Activated naive CD4-positive, alpha-beta T cell treated with anti-CD3 and anti-CD28 coated beads for 36 hours (primary cell): ENCODE results near the gene PCDHGA12. TPM values are rescaled to one million over a fixed set of nuclear protein-coding genes. Genes with fewer than 3 reads are reported as not detected.
A peak's percentile ranks its signal among the peaks of the same experiment; 100 is the strongest.
"Not testable (repeated sequence)": the region's sequence is repeated elsewhere in the genome, so short reads cannot be mapped to it uniquely, and the experiment has no call there.

Experiments used
- CTCF ChIA-PET: fragments of 350-600 bp; sonication (Branson Sonifier 250); formaldehyde crosslinking; loops from one replicate; lab custom pipeline; 2021; ENCODE audit warnings: antibody characterized with exemption; lab: Charles Lee
- DNase-seq: peaks from one replicate; pipeline ENCODE4 v3.0.0-alpha.2; 2020
- H3K27ac Mint-ChIP-seq: one replicate; pipeline ENCODE4 v1.8.0; 2021; ENCODE audit warnings: mild to moderate bottlenecking, mixed read lengths
- H3K27me3 Mint-ChIP-seq: one replicate; pipeline ENCODE4 v1.8.0; 2021; ENCODE audit warnings: low read depth, mixed read lengths
- H3K36me3 Mint-ChIP-seq: one replicate; pipeline ENCODE4 v1.8.0; 2021; ENCODE audit warnings: low read depth, mixed read lengths
- H3K4me1 Mint-ChIP-seq: one replicate; pipeline ENCODE4 v1.8.0; 2021; ENCODE audit warnings: low read depth, mixed read lengths
- H3K4me3 Mint-ChIP-seq: one replicate; pipeline ENCODE4 v1.8.0; 2021; ENCODE audit warnings: mild to moderate bottlenecking, moderate library complexity, mixed read lengths
- H3K9me3 Mint-ChIP-seq: one replicate; pipeline ENCODE4 v1.8.0; 2021; ENCODE audit warnings: mixed read lengths
- intact Hi-C: fragments of 100-400 bp; cut with micrococcal nuclease; formaldehyde crosslinking; loops from one replicate; pipeline ENCODE4 v1.15.1; 2023
- total RNA-seq, 2 experiments: library from RNA; stranded (reverse); gene quantifications; one replicate each; pipeline ENCODE4 v1.2.3, GENCODE V29; 2021

The PCDHGA12 gene
- not detected for total RNA-seq

DNA sequence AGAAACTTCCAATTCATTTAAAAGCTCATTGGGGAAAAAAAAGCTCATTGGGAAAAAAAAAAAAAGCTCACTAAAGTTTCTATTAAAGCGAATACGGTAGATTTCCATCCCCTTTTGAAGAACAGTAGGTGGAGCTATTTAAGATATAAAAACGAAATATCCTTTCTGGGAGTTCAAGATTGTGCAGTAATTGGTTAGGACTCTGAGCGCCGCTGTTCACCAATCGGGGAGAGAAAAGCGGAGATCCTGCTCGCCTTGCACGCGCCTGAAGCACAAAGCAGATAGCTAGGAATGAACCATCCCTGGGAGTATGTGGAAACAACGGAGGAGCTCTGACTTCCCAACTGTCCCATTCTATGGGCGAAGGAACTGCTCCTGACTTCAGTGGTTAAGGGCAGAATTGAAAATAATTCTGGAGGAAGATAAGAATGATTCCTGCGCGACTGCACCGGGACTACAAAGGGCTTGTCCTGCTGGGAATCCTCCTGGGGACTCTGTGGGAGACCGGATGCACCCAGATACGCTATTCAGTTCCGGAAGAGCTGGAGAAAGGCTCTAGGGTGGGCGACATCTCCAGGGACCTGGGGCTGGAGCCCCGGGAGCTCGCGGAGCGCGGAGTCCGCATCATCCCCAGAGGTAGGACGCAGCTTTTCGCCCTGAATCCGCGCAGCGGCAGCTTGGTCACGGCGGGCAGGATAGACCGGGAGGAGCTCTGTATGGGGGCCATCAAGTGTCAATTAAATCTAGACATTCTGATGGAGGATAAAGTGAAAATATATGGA lies at the start of gene PCDHGA12:
Gene PCDHGA12, plus strand, starts transcription at position 176 of the 782 bp plus-strand sequence. Its CDS starts 253 bp downstream, at position 429.
- H3K27me3 Mint-ChIP-seq: peaks cover 54% of the 10 kb centered on the region
- peaks cover 22% of the 10 kb centered on the region for H3K36me3 Mint-ChIP-seq
- H3K27ac Mint-ChIP-seq: no peak within 1 kb of the TSS
- H3K9me3 Mint-ChIP-seq: peaks cover 21% of the 10 kb centered on the region
- peak; percentile 65 for DNase-seq
- H3K4me3 Mint-ChIP-seq: peak within 1 kb of the TSS; percentile 53
- CTCF ChIA-PET: interaction anchor here (0.6 to 2.6 kb wide), 32 partner anchors 9 to 737 kb away, joined by 3 to 14 read pairs (median 4); partner anchors contain the start of genes PCDHB16, PCDHGA10, PCDHGA11 and PCDHGB3
- intact Hi-C loops: loop anchor here (1.0 to 2.0 kb wide), 4 partner anchors 14 to 128 kb away; partner anchors contain the start of gene PCDHGB7
- H3K4me1 Mint-ChIP-seq: peaks cover 15% of the 10 kb centered on the region

DNA sequence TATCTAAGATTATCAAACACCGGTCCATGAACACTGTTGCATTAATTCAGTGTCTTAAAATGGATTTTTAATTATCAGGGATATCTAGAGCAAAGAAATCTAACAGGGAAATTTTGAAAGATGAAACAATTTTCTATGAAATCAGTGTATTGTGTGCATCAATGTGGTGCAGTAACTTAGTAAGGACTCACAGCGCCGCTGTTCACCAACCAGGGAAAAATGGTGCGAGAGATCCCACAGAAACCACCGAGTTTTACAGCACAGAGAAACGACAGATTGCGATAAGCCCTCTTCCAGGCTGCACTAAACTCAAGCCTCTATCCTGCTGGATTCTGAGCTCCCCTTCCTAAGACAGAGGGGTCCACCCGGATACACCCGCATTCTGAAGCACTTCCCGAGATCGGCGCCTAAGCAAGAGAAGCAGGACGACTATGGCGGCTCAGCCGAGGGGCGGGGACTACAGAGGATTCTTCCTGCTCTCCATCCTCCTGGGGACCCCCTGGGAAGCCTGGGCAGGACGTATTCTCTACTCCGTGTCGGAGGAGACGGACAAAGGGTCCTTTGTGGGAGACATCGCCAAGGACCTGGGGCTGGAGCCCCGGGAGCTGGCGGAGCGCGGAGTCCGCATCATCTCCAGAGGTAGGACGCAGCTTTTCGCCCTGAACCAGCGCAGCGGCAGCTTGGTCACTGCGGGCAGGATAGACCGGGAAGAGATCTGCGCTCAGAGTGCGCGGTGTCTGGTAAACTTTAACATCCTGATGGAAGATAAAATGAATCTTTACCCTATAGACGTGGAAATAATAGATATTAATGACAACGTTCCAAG lies 47.6 kb upstream of the PCDHGA12 start, which contains the start of gene PCDHGA7:
Gene PCDHGA7, plus strand, starts transcription at position 274 of the 826 bp plus-strand sequence. Its CDS starts 158 bp downstream, at position 432.
- peaks cover 66% of the 10 kb centered on the region for H3K27me3 Mint-ChIP-seq
- peaks cover 9% of the 10 kb centered on the region for H3K36me3 Mint-ChIP-seq
- no peak within 1 kb of the TSS for H3K27ac Mint-ChIP-seq
- no peak for DNase-seq
- intact Hi-C loops: no loop called here
- CTCF ChIA-PET: no interaction called here
- no peaks in the 10 kb centered on the region for H3K4me1 Mint-ChIP-seq
- peaks cover 15% of the 10 kb centered on the region for H3K9me3 Mint-ChIP-seq
- peak within 1 kb of the TSS; percentile 66 for H3K4me3 Mint-ChIP-seq

DNA sequence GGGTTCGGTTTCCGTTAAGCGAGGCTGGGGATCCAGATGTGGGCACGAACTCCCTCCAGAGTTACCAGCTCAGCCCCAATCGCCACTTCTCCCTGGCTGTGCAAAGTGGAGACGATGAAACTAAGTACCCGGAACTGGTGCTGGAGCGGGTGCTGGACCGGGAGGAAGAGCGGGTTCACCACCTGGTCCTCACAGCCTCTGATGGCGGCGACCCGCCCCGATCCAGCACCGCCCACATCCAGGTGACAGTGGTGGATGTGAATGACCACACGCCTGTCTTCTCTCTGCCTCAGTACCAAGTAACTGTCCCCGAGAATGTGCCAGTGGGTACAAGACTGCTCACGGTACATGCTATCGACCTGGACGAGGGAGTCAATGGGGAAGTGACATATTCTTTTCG lies 47.0 kb upstream of the PCDHGA12 start:
- peaks cover 69% of the 10 kb centered on the region for H3K27me3 Mint-ChIP-seq
- no peak overlapping the region for H3K4me3 Mint-ChIP-seq
- no peak overlapping the region for H3K27ac Mint-ChIP-seq
- H3K36me3 Mint-ChIP-seq: peaks cover 7% of the 10 kb centered on the region
- intact Hi-C loops: no loop called here
- no peak for DNase-seq
- CTCF ChIA-PET: no interaction called here
- H3K9me3 Mint-ChIP-seq: peaks cover 16% of the 10 kb centered on the region
- H3K4me1 Mint-ChIP-seq: no peaks in the 10 kb centered on the region

DNA sequence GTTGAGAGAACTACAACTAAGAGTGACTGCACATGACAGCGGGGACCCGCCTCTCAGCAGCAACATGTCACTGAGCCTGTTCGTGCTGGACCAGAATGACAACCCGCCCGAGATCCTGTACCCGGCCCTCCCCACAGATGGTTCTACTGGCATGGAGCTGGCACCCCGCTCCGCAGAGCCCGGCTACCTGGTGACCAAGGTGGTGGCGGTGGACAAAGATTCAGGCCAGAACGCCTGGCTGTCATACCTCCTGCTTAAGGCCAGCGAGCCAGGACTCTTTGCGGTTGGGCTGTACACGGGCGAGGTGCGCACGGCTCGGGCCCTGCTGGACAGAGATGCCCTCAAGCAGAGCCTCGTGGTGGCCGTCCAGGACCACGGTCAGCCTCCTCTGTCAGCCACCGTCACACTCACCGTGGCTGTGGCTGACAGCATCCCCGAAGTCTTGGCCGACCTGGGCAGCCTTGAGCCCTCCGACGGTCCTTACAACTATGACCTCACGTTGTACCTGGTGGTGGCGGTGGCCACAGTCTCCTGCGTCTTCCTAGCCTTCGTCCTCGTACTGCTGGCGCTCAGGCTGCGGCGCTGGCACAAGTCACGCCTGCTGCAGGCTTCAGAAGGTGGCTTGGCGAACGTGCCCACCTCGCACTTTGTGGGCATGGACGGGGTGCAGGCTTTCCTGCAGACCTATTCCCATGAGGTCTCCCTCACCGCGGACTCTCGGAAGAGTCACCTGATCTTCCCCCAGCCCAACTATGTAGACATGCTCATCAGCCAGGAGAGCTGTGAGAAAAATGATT lies 45.6 kb upstream of the PCDHGA12 start:
- Mint-ChIP-seq H3K4me1 (no peaks in the 10 kb centered on the region), H3K36me3 (peaks cover 10% of the 10 kb centered on the region), H3K9me3 (peaks cover 21% of the 10 kb centered on the region), H3K27ac (no peak overlapping the region), H3K27me3 (peaks cover 73% of the 10 kb centered on the region), H3K4me3 (no peak overlapping the region)
- CTCF ChIA-PET: interaction anchor here (0.9 kb wide), 1 partner anchor 36 kb away, joined by 4 read pairs; the partner anchor contains the start of gene PCDHGA11
- intact Hi-C loops: no loop called here
- no peak for DNase-seq

DNA sequence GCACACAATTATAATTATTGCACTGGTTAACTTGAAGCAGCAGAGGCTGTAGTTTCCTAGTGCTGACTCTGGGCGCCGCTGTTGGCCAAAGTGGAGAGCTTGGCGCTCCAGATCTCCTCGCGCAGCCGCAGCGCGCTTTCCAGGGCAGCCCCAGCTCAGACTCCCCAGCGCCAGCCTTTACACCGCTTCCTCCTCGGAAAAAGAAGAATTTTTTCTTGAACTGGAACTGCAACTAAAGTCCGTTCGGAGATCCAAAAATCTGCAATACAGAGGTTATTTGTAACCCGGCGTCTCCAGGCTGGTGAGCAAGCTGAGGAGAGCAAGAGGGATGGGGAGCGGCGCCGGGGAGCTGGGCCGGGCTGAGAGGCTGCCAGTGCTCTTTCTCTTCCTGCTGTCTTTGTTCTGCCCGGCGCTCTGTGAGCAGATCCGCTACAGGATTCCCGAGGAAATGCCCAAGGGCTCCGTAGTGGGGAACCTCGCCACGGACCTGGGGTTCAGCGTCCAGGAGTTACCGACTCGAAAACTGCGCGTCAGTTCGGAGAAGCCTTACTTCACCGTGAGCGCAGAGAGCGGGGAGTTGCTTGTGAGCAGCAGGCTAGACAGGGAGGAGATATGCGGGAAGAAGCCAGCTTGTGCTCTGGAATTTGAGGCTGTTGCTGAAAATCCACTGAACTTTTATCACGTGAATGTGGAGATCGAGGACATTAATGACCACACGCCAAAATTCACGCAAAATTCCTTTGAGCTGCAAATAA lies 42.6 kb upstream of the PCDHGA12 start, which contains the start of gene PCDHGB4:
Gene PCDHGB4, plus strand, starts transcription at position 142 of the 755 bp plus-strand sequence. Its CDS starts 187 bp downstream, at position 329.
- intact Hi-C loops, H3K27ac Mint-ChIP-seq, H3K4me1 Mint-ChIP-seq: not testable (repeated sequence)
- CTCF ChIA-PET: interaction anchor here (0.6 to 2.4 kb wide), 7 partner anchors 10 to 91 kb away, joined by 3 to 8 read pairs (median 4); partner anchors contain the start of genes PCDHGA11, PCDHGB3 and PCDHGB5
- H3K36me3 Mint-ChIP-seq: peaks cover 18% of the 10 kb centered on the region
- DNase-seq: peak; percentile 39
- H3K27me3 Mint-ChIP-seq: peaks cover 75% of the 10 kb centered on the region
- H3K9me3 Mint-ChIP-seq: peaks cover 31% of the 10 kb centered on the region
- peak within 1 kb of the TSS; percentile 54 for H3K4me3 Mint-ChIP-seq

DNA sequence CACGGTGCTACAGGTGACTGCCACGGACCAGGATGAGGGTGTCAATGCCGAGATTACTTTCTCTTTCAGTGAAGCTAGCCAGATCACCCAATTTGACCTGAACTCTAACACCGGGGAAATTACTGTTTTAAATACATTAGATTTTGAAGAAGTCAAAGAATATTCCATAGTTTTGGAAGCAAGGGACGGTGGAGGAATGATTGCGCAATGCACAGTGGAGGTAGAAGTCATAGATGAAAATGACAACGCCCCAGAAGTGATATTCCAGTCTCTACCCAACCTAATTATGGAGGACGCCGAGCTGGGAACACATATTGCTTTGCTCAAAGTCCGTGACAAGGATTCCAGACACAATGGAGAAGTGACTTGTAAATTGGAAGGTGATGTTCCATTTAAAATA lies 41.6 kb upstream of the PCDHGA12 start:
- Mint-ChIP-seq H3K9me3 (peaks cover 30% of the 10 kb centered on the region), H3K4me3 (no peak overlapping the region), H3K27ac (no peak overlapping the region), H3K27me3 (peaks cover 74% of the 10 kb centered on the region), H3K4me1 (no peaks in the 10 kb centered on the region), H3K36me3 (peaks cover 21% of the 10 kb centered on the region)
- CTCF ChIA-PET: interaction anchor here (0.6 to 2.4 kb wide), 2 partner anchors 32 to 40 kb away, joined by 3 to 6 read pairs; partner anchors contain the start of gene PCDHGA11
- intact Hi-C loops: no loop called here
- DNase-seq: no peak

DNA sequence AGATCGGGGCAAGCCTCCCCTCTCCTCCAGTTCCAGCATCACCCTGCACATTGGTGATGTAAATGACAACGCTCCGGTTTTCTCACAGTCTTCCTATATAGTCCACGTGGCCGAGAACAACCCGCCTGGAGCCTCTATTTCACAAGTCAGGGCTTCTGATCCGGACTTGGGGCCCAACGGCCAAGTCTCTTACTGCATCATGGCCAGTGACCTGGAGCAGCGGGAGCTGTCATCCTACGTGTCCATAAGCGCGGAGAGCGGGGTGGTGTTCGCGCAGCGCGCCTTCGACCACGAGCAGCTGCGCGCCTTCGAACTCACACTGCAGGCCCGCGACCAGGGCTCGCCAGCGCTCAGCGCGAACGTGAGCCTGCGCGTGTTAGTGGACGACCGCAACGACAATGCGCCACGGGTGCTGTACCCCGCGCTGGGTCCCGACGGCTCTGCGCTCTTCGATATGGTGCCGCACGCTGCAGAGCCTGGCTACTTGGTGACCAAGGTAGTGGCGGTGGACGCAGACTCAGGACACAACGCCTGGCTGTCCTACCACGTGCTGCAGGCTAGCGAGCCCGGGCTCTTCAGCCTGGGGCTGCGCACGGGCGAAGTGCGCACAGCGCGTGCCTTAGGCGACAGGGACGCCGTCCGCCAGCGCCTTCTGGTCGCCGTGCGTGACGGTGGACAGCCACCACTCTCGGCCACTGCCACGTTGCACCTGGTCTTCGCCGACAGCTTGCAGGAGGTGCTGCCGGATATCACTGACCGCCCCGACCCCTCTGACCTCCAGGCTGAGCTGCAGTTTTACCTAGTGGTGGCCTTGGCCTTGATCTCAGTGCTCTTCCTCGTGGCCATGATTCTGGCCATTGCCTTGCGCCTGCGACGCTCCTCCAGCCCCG lies 40.9 kb upstream of the PCDHGA12 start:
- Mint-ChIP-seq H3K4me3 (no peak overlapping the region), H3K27me3 (peaks cover 74% of the 10 kb centered on the region), H3K4me1 (no peaks in the 10 kb centered on the region), H3K9me3 (peaks cover 29% of the 10 kb centered on the region), H3K27ac (no peak overlapping the region), H3K36me3 (peaks cover 22% of the 10 kb centered on the region)
- CTCF ChIA-PET: interaction anchor here (0.6 to 2.4 kb wide), 6 partner anchors 17 to 203 kb away, joined by 3 to 6 read pairs (median 4); partner anchors contain the start of genes PCDHB9, PCDHGA11 and PCDHGC3
- intact Hi-C loops: no loop called here
- no peak for DNase-seq

DNA sequence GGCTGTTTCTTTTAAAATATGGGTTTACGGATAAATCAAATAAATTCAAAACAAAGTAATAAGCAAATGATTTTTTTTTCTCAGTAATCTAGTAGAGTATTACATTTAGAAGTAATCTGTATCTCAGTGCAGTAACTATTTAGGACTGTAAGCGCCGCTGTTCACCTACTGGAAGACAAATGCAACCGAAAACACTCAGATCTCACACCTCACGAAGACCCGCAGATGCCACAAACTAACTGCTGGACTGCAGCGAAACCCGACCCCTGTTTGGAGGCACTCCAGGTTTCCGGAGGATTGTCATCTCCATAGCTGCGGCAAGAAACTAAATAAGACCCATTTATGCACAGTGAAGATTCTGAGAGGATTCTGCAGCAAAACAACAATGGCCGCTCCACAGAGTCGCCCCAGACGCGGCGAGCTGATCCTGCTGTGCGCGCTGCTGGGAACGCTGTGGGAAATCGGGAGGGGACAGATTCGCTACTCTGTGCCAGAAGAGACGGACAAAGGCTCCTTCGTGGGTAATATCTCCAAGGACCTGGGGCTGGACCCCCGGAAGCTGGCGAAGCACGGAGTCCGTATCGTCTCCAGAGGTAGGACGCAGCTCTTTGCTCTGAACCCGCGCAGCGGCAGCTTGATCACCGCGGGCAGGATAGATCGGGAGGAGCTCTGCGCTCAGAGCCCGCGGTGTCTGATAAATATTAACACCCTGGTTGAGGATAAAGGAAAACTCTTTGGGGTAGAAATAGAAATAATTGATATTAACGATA lies 37.7 kb upstream of the PCDHGA12 start, which contains the start of gene PCDHGA8:
Gene PCDHGA8, plus strand, starts transcription at position 205 of the 770 bp plus-strand sequence. Its CDS starts 181 bp downstream, at position 386.
- no peak within 1 kb of the TSS for H3K4me3 Mint-ChIP-seq

DNA sequence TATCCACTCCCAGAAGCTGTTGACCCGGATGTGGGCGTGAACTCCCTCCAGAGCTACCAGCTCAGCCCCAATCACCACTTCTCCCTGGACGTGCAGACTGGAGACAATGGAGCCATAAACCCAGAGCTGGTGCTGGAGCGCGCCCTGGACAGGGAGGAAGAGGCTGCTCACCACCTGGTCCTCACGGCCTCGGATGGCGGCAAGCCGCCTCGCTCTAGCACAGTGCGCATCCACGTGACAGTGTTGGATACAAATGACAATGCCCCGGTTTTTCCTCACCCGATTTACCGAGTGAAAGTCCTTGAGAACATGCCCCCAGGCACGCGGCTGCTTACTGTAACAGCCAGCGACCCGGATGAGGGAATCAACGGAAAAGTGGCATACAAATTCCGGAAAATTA lies 37.0 kb upstream of the PCDHGA12 start:
- intact Hi-C loops: no loop called here
- CTCF ChIA-PET: interaction anchor here (1.1 to 2.0 kb wide), 3 partner anchors 28 to 165 kb away, joined by 3 to 6 read pairs (median 4); partner anchors contain the start of gene PCDHGA11
- no peak for DNase-seq
- Mint-ChIP-seq H3K4me1 (no peaks in the 10 kb centered on the region), H3K9me3 (peaks cover 23% of the 10 kb centered on the region), H3K4me3 (no peak overlapping the region), H3K27ac (no peak overlapping the region), H3K27me3 (peaks cover 60% of the 10 kb centered on the region), H3K36me3 (peaks cover 19% of the 10 kb centered on the region)

More for the DNA sequence above, 37.7 kb upstream of the PCDHGA12 start, which contains the start of gene PCDHGA8:
- Mint-ChIP-seq H3K4me1 (no peaks in the 10 kb centered on the region), H3K27me3 (peaks cover 62% of the 10 kb centered on the region), H3K27ac (no peak within 1 kb of the TSS), H3K9me3 (peaks cover 23% of the 10 kb centered on the region), H3K36me3 (peaks cover 19% of the 10 kb centered on the region)
- intact Hi-C loops: no loop called here
- DNase-seq: no peak
- CTCF ChIA-PET: interaction anchor here (1.1 to 2.0 kb wide), 3 partner anchors 28 to 165 kb away, joined by 3 to 6 read pairs (median 4); partner anchors contain the start of gene PCDHGA11
